GM18517 (cell line): ENCODE measurements around the gene SNRNP25.

ENCODE experiments used
- ATAC-seq: cut with Tn5 transposase; IDR thresholded peaks from one replicate; pipeline ENCODE4 v1.9.1; 2021; ENCODE audit warnings: mild to moderate bottlenecking, moderate library complexity; ENCODE audit not compliant: unreplicated experiment

The SNRNP25 gene

GRCh38 chr16:100989-101388 is 47.4 kb downstream of the SNRNP25 start:
- ATAC-seq: no peak

- ATAC-seq: no peak
These were observed 48.0 kb downstream of the SNRNP25 start for GRCh38 chr16:101586-101985.

- ATAC-seq: no peak
These were observed 48.6 kb downstream of the SNRNP25 start for GRCh38 chr16:102060-102855.

GRCh38 chr16:104355-104754 is 50.7 kb downstream of the SNRNP25 start:
- ATAC-seq: no peak

GRCh38 chr16:104928-105327 is 51.3 kb downstream of the SNRNP25 start:
- ATAC-seq: no peak

- no peak for ATAC-seq
These were observed 51.9 kb downstream of the SNRNP25 start for GRCh38 chr16:105521-105920.

- no peak for ATAC-seq
These were observed 53.1 kb downstream of the SNRNP25 start for GRCh38 chr16:106623-107324.
